GM12874 (cell line): ENCODE measurements around the gene MYL6B.

ENCODE experiments used
- TF ChIP-seq, protein P1 (sequence below): IDR thresholded peaks from 2 replicates; pipeline ENCODE4 v1.5.1; 2011; ENCODE audit warnings: low read depth, mild to moderate bottlenecking, control low read depth, low read length, moderate library complexity; ENCODE audit not compliant: insufficient read depth

Gene MYL6B

DNA sequence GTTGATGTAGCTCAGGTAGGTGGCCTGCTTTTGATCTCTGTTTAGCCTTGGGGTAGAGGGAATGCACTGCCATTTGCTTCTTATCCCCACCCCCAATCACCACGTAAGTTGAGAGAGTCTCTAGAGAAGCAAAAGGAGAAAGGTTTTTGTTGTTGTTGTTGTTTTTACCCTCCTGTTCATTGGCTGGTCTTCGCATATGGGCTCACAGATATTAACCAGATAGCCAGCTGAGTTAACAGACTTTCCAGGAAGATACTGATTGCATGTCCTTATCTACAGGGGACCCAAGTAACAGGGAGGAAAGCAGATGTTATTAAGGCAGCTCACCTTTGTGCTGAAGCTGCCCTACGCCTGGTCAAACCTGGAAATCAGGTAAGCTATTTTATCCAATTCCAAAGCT is 45.1 kb upstream of the MYL6B start:
- TF ChIP-seq, protein P1, sequence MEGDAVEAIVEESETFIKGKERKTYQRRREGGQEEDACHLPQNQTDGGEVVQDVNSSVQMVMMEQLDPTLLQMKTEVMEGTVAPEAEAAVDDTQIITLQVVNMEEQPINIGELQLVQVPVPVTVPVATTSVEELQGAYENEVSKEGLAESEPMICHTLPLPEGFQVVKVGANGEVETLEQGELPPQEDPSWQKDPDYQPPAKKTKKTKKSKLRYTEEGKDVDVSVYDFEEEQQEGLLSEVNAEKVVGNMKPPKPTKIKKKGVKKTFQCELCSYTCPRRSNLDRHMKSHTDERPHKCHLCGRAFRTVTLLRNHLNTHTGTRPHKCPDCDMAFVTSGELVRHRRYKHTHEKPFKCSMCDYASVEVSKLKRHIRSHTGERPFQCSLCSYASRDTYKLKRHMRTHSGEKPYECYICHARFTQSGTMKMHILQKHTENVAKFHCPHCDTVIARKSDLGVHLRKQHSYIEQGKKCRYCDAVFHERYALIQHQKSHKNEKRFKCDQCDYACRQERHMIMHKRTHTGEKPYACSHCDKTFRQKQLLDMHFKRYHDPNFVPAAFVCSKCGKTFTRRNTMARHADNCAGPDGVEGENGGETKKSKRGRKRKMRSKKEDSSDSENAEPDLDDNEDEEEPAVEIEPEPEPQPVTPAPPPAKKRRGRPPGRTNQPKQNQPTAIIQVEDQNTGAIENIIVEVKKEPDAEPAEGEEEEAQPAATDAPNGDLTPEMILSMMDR: no peak

DNA sequence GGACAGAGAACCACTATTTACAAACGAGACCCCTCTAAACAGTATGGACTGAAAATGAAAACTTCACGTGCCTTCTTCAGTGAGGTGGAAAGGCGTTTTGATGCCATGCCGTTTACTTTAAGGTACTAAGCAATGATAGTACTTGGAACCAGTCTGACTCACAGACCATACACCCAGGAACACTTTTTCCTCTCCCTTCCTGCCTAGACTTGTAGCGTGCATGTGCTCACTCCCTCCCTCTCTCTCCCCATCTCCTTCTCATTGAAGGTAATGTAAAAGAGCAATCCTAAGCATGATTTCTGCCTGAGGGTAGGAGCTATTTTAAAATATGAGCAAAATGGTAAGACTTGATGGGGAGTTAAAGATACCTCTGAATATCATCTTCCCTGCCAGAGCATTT is 41.8 kb upstream of the MYL6B start:
- TF ChIP-seq, protein P1: no peak

DNA sequence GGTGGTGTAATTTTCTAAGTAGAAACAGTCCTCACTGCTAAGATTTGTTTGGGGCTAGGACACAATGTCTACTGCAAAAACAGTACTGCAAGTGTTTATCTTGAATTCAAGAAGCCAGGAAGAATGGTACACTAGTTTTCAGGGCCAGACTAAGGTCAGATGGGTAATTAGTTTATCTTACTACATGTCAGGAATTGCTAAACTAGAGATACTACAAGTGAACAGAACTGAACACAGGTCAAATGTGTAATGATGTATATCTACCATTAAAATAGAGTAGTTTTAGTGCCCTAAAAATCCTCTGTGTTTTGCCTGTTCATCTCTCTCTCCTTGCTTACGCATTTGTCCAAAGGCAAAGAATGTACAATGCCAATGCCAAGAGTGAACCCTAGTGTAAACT is 38.3 kb upstream of the MYL6B start:
- TF ChIP-seq, protein P1: no peak

DNA sequence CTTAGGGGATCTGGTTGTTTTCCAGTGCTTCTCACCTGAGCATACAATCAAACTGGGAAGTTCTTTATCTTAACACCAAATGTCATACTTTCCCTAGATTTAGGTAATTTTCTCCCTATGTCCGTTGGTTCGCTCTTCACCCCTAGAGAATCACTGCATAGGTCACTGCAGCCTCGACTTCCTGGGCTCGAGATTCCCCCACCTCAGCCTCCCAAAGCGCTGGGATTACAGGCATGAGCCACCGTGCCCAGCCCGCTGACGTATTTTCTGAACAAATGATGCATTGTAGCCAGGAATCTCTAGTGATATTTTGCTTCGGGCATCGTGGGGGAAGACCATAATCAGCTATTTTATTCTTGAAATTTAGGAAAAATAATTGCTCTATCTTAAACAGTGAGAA is 37.1 kb upstream of the MYL6B start:
- TF ChIP-seq, protein P1: no peak

DNA sequence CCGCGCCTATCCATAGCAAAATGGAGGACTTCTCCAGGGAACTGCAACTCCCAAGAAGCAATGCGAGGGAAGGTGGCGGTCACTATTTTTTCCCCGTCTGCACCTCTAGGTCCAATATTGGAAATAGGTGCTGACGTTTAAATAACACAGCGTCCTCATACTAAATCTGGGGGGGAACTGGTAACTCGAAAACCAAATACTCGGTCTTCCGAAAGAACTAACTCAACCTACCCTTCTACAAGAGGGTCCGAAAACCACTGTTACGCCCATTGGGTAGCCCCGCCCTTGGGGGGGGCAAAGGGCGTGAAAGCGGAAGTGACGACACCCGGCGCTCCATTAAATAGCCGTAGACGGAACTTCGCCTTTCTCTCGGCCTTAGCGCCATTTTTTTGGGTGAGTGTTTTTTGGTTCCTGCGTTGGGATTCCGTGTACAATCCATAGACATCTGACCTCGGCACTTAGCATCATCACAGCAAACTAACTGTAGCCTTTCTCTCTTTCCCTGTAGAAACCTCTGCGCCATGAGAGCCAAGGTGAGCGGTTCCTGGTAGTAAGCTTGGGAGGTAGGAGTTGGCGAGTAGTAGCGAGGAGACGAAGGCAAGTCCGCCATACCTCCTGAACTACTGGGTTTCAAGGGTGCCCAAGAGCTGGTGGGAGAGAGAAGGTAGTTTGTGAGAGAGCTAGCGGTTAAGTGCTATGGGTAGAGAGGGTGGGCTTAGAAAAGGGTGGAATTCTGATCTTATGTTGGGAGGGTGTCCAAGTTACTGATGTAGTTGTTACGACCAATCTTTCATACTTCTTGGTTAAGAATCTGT is 35.9 kb upstream of the MYL6B start, which contains the start of gene RPL41:
Gene RPL41, plus strand, starts transcription at position 367 of the 815 bp plus-strand sequence.
- TF ChIP-seq, protein P1: no peak

DNA sequence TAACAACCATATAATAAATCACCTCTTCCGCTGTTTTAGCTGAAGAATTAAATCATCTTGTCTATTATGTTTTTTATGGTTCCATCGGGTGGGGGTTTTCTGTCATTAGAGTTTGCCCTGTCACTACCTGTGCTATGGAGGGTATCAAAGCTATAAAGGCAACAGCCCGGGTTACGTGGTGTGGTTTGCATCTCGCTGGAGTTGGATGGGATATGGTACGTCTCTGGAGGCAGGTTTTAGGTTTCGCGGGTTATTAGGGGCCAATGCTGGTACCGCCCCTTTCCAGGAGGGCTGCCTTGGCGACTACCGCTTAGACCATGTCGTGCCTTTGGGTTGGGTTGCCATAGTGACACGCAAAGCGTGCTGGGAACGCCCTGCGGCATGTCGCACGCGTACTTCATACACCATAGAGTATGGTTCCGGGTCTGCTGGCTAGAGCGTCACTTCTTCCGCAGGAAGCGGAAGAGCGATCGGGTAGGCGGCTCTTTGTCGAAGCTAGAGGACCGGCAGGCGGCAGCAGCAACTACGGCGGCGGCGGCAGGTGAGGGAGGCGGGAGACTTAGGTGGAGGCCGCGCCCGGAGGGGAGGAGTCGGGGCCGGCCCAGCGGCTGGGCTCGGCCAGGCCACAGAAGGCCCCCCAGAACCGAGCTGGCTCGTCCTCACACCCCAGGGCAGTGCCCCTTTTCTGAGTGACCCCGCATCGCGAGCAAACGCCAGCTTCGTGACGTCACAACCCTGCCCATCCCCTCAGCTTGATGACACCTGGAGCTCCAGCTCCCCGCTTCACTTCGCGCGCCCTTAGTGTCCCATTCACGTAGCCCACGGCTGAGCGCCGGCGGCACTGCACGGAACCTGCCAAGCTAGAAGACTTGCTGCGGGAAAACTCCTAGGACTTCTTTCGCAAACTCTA is 34.4 kb upstream of the MYL6B start, which contains the start of gene ZC3H10:
Gene ZC3H10, plus strand, starts transcription at position 489 of the 910 bp plus-strand sequence. CDS start 2,297 bp downstream, outside the sequence.
- TF ChIP-seq, protein P1: peak; percentile 60
